K562 (cell line): ENCODE results near the gene DCLK1. TPM values are rescaled to one million over a fixed set of nuclear protein-coding genes. Genes with fewer than 3 reads are reported as not detected.

Source experiments
- ATAC-seq: fragments of 200-7000 bp; cut with Tn5 transposase; 3 replicates; pipeline ENCODE4 v1.9.1; 2020; ENCODE audit warnings: moderate library complexity
- BruUV-seq: library from RNA; stranded (reverse); fragments of 400-500 nt; replicated peaks from 2 replicates; lab custom pipeline; 2021; lab: Mats Ljungman, UMichigan
- CTCF ChIA-PET: fragments of 300-600 bp; formaldehyde crosslinking; extraction: SDS; loops from one replicate; lab custom pipeline; 2021; ENCODE audit warnings: low intra/inter-chr PET ratio; lab: Yijun Ruan, JAX
- POLR2A ChIA-PET: fragments of 300-600, 350-650 bp; sonication (Branson Sonifier 250); formaldehyde crosslinking; extraction: SDS; loops from one replicate; lab custom pipeline; 2021; ENCODE audit warnings: antibody characterized with exemption, inconsistent platforms; lab: Yijun Ruan, JAX
- DNase-seq, 4 experiments: peaks; one replicate each; pipeline versions ENCODE4 v3.0.0 to v3.0.0-alpha.2; 2011 to 2018; ENCODE audit warnings: low spot score in 3 of 4, mixed read lengths in 3 of 4; ENCODE audit errors: extremely low read depth in 1 of 4
- FAIRE-seq: peaks from 2 replicates; lab custom pipeline; 2011; peaks lifted over from hg19 to GRCh38; lab: Jason Lieb, UNC
- H2AFZ ChIP-seq: 2 replicates; pipeline ENCODE4 v1.6.0; 2011; ENCODE audit warnings: low read depth, low read length, control low read depth, inconsistent platforms
- H3K27ac ChIP-seq: fragments of 200-600 bp; 3 replicates; pipeline ENCODE4 v1.8.0; 2011; ENCODE audit warnings: low read depth, mild to moderate bottlenecking, control low read depth, inconsistent platforms, low read length, moderate library complexity, mixed read lengths; ENCODE audit errors: extremely low read depth
- H3K27me3 ChIP-seq, 2 experiments: fragments of 300-600 bp in 1 of 2; 2 replicates in 1 of 2; 3 replicates in 1 of 2; pipeline versions ENCODE4 v1.6.0 to v1.8.0; 2011; ENCODE audit warnings: inconsistent platforms in 2 of 2, low read length in 2 of 2, mild to moderate bottlenecking in 1 of 2, mixed read lengths in 1 of 2, moderate library complexity in 1 of 2; ENCODE audit not compliant: control insufficient read depth in 2 of 2, insufficient read depth in 2 of 2
- H3K36me3 ChIP-seq: fragments of 300-600 bp; 3 replicates; pipeline ENCODE4 v1.8.0; 2011; ENCODE audit warnings: mild to moderate bottlenecking, low read length, inconsistent platforms; ENCODE audit not compliant: control insufficient read depth, insufficient read depth
- H3K4me1 ChIP-seq, 2 experiments: fragments of 200-600 bp in 1 of 2; replicated peaks in 1 of 2; 2 replicates in 1 of 2; 3 replicates in 1 of 2; pipeline versions ENCODE4 v1.5.1 to v1.8.0; 2011; ENCODE audit warnings: inconsistent platforms in 2 of 2, low read length in 2 of 2, mild to moderate bottlenecking in 1 of 2, mixed read lengths in 1 of 2, moderate library complexity in 1 of 2; ENCODE audit not compliant: control insufficient read depth in 2 of 2, insufficient read depth in 2 of 2
- H3K4me2 ChIP-seq: 2 replicates; pipeline ENCODE4 v1.6.1; 2011; ENCODE audit warnings: low read length, control low read depth, inconsistent platforms, mixed read lengths; ENCODE audit not compliant: insufficient read depth
- H3K4me3 ChIP-seq: fragments of 200-600 bp; sonication (generic), shearing (Covaris generic); 2 replicates; pipeline ENCODE4 v1.5.1; 2016; ENCODE audit warnings: control low read depth, inconsistent platforms
- H3K79me2 ChIP-seq: fragments of 200-600 bp; 3 replicates; pipeline ENCODE4 v1.8.0; 2011; ENCODE audit warnings: low read length, inconsistent platforms; ENCODE audit not compliant: control insufficient read depth, insufficient read depth
- H3K9ac ChIP-seq, 2 experiments: 2 replicates each; pipeline versions ENCODE4 v1.6.0 to v1.6.1; 2011; ENCODE audit warnings: low read depth in 2 of 2, low read length in 2 of 2, control low read depth in 1 of 2, inconsistent platforms in 1 of 2, mild to moderate bottlenecking in 1 of 2, mixed read lengths in 1 of 2; ENCODE audit not compliant: insufficient read depth in 1 of 2
- H3K9me1 ChIP-seq: one replicate; pipeline ENCODE4 v1.6.0; 2011; ENCODE audit warnings: inconsistent platforms, mild to moderate bottlenecking, low read length, moderate library complexity; ENCODE audit not compliant: control insufficient read depth, insufficient read depth
- H3K9me3 ChIP-seq: replicated peaks from 2 replicates; pipeline ENCODE4 v1.5.1; 2011; ENCODE audit warnings: low read depth, low read length, inconsistent platforms; ENCODE audit not compliant: control insufficient read depth, insufficient read depth
- H4K20me1 ChIP-seq: replicated peaks from 2 replicates; pipeline ENCODE4 v1.6.1; 2011; ENCODE audit warnings: low read length, inconsistent platforms, mixed read lengths; ENCODE audit not compliant: control insufficient read depth, insufficient read depth
- CC2D1A ChIP-seq: fragments of 450-650 bp; IDR thresholded peaks from 2 replicates; pipeline ENCODE4 v1.6.1; 2017; ENCODE audit warnings: mild to moderate bottlenecking
- CHAMP1 ChIP-seq: fragments of 450-650 bp; IDR thresholded peaks from 2 replicates; pipeline ENCODE4 v1.6.1; 2016; ENCODE audit warnings: mild to moderate bottlenecking
- CHD7 ChIP-seq: fragments of 200-600 bp; sonication (generic); IDR thresholded peaks from one replicate; pipeline ENCODE4 v1.6.1; 2012; ENCODE audit warnings: mild to moderate bottlenecking, low read depth, low read length, inconsistent platforms
- ERF ChIP-seq: fragments of 450-650 bp; formaldehyde crosslinking; IDR thresholded peaks from 2 replicates; pipeline ENCODE4 v1.4.0; 2020; ENCODE audit warnings: mild to moderate bottlenecking, mixed read lengths
- HMGN3 ChIP-seq: IDR thresholded peaks from 2 replicates; pipeline ENCODE4 v1.6.1; 2011; ENCODE audit warnings: borderline replicate concordance, low read depth, mild to moderate bottlenecking, mixed read lengths, low read length; ENCODE audit not compliant: insufficient read length; ENCODE audit errors: extremely low read depth
- RFX1 ChIP-seq: fragments of 450-650 bp; IDR thresholded peaks from 2 replicates; pipeline ENCODE4 v1.6.1; 2016; ENCODE audit warnings: mild to moderate bottlenecking, moderate library complexity
- SRSF9 ChIP-seq: fragments of 200-400 bp; formaldehyde crosslinking; IDR thresholded peaks from 2 replicates; pipeline ENCODE4 v1.6.1; 2017; ENCODE audit warnings: low read depth, low read length, borderline replicate concordance
- TCFL5 ChIP-seq: fragments of 250-450 bp; sonication (Bioruptor Pico); conservative IDR thresholded peaks from 2 replicates; pipeline ENCODE4 v1.6.1; 2021; ENCODE audit warnings: mild to moderate bottlenecking, moderate library complexity, matching md5 sums
- WGBS: fragments of 100-300 bp; shearing (Covaris generic); methylation state at CpG from one replicate; pipeline ENCODE4 v1.1.6; 2016; ENCODE audit warnings: low coverage, mixed read lengths; ENCODE audit not compliant: insufficient coverage; ENCODE audit errors: missing lambda C conversion rate; 5-methylcytosine and 5-hydroxymethylcytosine counted together
- in situ Hi-C: fragments of 300-500 bp; cut with MboI; formaldehyde crosslinking; loops from 4 replicates; pipeline ENCODE4 v1.15.0; 2018; ENCODE audit warnings: inconsistent platforms, mixed read lengths
- intact Hi-C: fragments of 100-400 bp; cut with micrococcal nuclease; formaldehyde crosslinking; loops from 2 replicates; pipeline ENCODE4 v1.14.2; 2022
- polyA plus RNA-seq, 8 experiments: library from polyadenylated mRNA; depleted of rRNA in 4 of 8; stranded (reverse) in 5 of 8; unstranded in 3 of 8; fragments of >200 nt; fragmentation: Nextera tagmentation in 2 of 8; fragmentation: Illumina TruSeq in 1 of 8; extraction: Ambion mirVana in 2 of 8; extraction: Trizol in 1 of 8; gene quantifications; 2 replicates each; pipeline versions ENCODE4 v1.2.1 to v1.2.3, GENCODE V29; 2011 to 2014; ENCODE audit warnings: inconsistent platforms in 1 of 8, missing spikeins in 1 of 8
- total RNA-seq, 7 experiments: library from RNA; depleted of rRNA in 6 of 7; stranded (reverse); fragments of >200 nt in 6 of 7; fragmentation: Illumina TruSeq in 2 of 7; extraction: Trizol in 2 of 7; gene quantifications; 2 replicates each; pipeline versions ENCODE4 v1.2.1 to v1.2.3, GENCODE V29; 2011 to 2021; ENCODE audit warnings: low replicate concordance in 1 of 7

The DCLK1 gene
- total and polyA plus RNA-seq, 9 of the 15 experiments (the other 6 are each of a cell fraction or from before 2014, with no cell fraction given): 0.07 TPM; not detected in 8

GRCh38 chr13:35744144-35744543, 387.0 kb downstream of the DCLK1 start:
- intact Hi-C loops: no loop called here
- Histone ChIP-seq H3K36me3 (no peaks in the 10 kb centered on the region), H3K4me1 (no peaks in the 10 kb centered on the region), H3K27ac (no peak overlapping the region), H3K9me3 (no peaks in the 10 kb centered on the region), H2AFZ (no peak overlapping the region), H3K27me3 (no peaks in the 10 kb centered on the region), H3K9me1 (no peaks in the 10 kb centered on the region), H3K9ac (no peak overlapping the region), H3K4me2 (no peak overlapping the region), H3K79me2 (no peaks in the 10 kb centered on the region), H3K4me3 (no peak overlapping the region), H4K20me1 (no peaks in the 10 kb centered on the region)
- FAIRE-seq (no peak), DNase-seq (no peak), ATAC-seq (no peak)
- in situ Hi-C loops: no loop called here
- POLR2A ChIA-PET: no interaction called here
- no TSS peak for BruUV-seq
- CTCF ChIA-PET: no interaction called here
- 0% methylated on average over 1 of the region's 2 CpGs for WGBS
- no peak for TF ChIP-seq HMGN3
- peak; percentile 61; the same call in 1 of the 2 replicates for TF ChIP-seq TCFL5
- no peak for TF ChIP-seq SRSF9
- peak; percentile 73; the same call in 1 of the 2 replicates for TF ChIP-seq ERF
- no peak for TF ChIP-seq CHD7
- no peak for TF ChIP-seq CHAMP1
- TF ChIP-seq CC2D1A: no peak
- TF ChIP-seq RFX1: no peak
